Activated CD4-positive, alpha-beta T cell treated with anti-CD3 and anti-CD28 coated beads, Interleukin-2, Interleukin-6, amounts not matched to agents 100 ng/mL and 50 ng/mL, durations not matched to agents 16 hours and 8 hours (primary cell): ENCODE data around the gene DNAH10.
"Not testable (repeated sequence)": the region's sequence is repeated elsewhere in the genome, so short reads cannot be mapped to it uniquely, and the experiment has no call there.

ENCODE experiments used
- DNase-seq: peaks from one replicate; pipeline ENCODE4 v3.0.0-alpha.2; 2020

The DNAH10 gene

DNA sequence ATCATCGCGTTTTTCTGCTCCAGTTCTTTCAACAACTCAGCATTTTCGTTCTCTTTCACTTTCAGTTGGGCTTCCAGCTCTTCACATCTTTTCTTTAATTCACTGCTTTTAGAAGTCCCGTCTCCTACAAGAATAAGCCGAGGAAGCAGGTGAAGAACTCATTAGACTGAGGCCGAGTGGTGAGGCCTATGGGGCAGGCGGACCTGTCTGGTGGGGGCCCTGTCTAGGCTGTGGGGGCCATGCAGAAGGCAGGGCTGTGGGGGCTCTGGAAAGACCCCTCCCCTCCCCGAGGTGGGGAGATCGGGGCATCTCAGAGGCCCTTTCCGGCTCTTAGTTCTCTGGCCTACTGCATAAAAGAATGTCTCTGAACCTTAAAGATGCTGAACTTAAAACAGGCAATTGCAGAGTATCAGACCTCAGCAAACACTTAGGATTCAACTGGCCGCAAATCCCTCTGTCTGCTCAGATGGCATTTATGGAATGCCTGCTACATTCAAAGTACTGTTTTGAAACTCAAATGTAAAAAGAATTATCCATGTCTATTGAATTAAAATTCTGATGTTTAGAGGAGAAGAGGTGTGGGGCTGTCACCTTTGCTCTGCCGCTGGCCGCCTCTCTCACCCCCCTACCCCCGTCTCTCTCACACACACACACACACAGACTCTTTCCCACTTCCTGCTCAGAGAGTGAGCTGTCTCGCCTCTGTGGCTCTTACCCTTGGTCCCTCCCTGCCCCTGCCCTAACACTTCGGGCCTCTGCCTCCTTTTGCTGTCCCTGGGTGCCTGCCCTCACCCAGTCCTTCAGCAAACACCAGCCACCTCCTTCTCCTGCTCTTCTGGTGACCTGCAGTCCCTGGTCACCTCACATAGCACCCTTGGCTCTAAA lies 175.8 kb downstream of the DNAH10 start:
- peak; percentile 60 for DNase-seq

DNA sequence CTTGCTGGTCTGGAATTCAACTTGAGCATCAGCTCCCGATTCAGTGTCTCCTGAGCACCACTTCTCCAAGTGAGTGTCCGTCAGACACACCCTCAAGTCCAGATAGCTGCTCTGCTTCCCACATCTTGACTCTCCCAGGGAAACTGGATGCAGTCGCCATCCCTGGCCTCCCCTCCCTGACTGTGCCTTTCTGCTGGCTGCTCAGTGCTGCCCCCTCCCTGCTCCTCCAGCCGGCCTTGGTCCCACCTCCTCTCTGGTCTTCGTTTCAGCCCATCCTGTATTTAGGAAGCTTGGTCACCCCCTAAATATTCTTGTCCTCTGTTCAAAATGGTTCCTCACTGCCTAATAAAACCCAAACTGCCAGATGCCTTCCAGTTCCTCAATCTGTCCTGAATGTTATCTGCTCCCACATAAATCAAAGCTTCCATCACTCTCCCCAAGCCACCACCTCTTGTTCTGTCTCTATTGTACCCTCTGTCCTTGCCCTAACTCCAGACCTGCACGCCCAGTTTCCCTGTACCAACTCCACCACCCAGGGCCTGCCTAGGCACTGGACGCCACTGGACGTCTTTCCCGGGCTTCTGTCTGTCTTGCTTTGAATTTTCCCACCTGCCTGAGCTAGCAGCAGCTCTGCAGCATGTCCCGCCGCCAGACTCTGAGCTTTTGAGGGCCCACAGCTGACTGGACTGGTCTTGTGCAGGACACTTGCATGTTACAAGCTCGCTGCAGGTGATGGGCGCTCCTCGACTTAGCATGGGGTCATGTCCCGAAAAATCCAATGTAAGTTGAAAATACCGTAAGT lies 176.8 kb downstream of the DNAH10 start:
- DNase-seq, result peak; percentile 17

DNA sequence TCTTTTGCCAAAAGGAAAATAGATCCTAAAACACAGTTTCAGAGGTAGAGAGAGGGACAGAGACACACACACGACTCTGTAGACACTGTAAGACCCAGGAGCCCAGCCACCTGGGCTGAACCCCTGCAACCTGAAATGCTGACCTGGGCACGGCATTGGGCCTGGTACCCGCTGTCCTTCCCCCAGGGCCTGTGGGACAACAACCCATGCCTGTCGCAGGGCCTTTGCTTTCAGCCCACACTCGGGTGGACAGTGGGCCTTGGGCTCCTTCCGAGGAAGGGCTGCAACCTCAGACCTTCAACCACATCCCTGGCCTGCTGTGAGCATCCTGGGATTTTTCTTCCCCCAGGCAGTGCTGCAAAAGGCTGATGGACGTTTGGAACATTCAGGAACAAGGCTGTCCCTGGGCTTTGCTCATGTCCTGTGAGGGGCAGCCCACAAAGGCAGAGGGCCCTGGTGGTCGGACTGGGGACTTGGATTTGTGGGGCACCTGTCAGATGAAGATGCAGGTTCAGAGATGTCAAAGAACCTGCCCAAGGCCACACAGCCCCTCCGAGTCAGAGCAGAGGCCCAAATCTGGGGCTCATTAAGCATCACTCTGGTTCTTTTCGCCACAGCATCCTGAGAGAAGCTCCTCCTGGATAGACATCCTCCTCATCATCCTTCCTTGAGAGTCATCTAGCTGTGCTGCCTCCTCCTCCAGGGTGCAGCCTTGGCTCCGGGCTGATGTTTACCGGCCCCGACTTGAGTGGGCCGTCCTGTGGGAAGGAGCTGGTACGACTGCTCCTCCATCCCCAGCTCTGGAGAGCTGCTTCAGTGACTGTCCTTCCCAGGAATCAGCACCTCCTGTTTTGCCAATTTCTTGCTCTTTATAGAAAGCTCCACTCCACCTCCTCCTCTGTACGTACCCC lies 177.9 kb downstream of the DNAH10 start:
- no peak for DNase-seq

DNA sequence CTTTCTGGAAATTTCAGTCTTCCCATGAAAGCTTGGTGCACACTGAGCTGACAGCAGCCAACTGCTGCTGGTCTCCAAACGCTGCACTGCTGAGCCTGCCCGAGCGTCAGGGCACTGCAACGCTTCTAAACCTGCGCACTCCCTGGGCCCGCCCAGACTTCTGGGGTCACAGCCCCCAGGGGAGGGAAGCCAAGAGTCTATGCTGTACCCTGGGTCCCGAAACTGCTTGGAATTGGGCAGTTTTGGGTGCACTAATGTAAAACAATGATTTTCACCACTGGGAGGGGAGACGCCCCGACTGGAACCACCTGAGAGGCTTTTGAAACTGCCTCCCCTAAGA lies 178.5 kb downstream of the DNAH10 start:
- no peak for DNase-seq

DNA sequence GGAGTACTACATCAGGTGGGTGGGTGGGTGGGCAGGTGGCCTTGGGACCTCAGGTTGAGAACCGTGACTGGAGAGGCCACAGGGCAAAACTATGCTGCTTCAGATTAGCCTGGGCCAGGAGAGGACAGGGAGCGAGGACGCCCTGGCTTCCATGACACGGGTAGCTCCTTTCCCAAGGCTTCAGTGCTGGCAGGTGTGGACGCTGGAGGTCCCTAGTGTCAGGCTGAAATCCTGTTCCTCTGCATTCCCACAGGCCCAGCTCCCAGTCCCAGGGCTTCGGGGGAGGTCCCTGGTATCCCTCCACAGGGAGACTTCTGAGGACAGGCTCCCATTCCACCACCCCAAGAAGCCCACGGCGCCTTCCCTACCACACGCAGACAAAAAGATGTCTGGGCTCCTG lies 178.9 kb downstream of the DNAH10 start:
- DNase-seq, result no peak

DNA sequence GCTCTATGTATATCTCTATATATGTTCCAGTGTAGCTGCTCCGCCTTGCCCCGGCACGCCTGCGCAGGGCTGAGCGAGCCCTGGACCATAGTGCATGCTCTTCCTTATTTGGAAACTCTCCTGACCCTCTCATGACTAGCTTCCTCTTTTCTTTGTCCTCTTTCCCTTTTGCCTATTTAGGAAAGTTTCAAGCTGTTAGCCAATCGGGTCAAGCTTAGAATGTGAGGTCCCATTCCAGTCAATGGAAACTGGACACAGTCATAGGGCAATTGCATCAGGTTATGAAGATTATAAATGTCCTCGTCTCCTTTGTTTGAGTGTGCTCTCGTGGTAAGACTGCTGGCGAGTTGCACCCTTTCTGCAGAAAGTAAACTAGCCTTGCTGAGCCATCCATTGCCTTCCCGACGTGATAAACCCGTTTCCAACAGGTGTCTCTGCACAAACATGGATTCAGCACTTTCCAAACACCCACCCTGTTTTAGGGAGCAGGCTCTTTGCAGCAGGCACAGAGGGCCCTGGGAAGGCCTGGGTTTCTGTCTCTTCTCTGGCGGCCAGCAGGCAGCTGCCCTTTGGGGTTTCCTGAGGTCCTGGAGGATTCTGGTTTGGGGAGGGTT lies 179.6 kb downstream of the DNAH10 start:
- DNase-seq, result no peak

DNA sequence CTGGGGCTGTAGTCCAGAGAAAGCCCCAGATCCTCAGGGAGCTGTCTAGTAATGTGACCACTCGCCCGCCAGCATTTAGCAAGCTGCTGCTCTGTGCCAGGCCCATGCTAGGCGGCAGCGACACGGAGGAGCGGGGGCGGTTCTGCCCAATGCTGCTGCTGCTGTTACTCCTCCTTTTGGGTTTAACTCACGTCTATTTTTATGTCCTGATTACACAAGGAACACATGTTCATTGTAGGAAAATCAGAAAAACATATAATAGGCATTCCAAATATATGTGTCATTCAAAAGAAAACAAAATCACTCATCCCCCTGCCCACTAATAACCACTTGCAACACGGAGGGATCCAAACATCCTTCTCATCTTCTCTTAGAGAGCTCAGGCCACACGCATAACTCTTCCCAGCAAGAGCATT lies 180.1 kb downstream of the DNAH10 start:
- no peak for DNase-seq

DNA sequence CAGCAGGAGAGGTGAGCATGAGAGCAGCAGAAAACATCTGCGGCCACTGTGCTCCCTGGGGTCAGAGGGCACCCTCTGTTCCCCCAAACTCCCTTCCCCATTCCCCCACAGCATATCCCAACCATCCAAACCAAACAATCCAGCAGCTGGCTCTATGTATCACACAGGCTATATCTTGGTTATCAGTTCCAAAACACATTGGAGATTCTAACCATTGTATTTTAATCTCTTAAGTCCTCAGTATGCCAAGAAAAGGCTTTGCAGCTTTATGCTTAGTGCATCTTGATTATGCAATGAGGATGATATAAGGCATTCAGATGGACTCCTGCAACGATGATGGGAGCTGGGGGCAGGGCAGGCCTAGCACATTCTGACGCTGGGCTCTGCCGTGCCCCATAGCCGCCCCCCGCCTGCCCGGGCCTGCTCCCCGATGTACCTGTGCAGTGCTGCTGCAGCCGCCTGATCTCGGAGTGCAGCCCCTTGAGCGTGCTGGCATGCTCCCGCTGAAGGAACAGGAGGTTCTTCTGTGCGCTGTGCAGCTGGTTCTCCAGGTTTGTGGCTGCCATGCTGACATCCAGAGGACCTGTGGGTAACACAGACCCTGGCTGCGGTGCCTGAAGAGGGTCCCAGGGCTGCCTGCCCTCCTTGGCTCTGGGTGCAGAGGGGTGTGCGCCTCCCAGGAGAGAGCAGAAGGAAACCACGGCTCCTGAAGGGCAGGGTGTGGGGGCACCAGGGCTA lies 181.0 kb downstream of the DNAH10 start:
- no peak for DNase-seq

DNA sequence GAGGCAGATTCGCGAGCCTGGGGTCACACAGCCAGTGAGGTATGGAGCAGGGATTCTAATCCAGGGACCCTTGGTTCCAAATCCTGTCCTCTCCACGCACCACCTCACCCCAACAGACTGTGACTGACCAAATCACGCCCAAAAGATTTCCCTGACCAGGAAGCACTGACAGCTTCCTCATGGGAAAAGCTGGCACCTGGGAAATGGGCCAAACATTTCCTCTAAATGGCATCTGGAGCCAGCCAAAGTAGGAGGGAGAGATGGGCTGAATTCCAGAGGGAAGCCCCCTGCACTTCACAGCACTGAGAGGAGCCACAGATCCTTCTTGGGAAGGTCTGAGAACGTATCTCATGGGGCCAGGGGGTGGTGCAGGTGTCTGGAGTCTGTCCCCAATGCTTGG lies 181.7 kb downstream of the DNAH10 start:
- no peak for DNase-seq

DNA sequence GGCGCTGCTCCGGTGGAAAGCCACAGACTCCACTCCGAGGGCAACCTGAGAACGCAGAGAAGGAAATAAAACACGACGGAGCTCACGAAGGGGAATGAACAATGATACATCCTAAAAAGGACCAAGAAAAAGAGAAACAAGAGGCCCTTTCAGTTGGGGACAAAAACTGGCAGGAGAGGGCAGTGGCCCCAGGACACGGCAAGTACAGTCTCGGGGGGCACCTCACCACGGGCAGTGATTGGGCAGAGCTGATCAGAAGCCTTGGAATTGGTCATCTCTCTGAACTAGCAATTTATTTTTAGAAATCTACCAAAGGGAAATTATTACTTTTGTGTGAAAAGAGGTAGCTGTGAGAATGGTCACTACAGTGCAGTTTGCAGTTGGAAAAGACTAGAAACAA lies 182.6 kb downstream of the DNAH10 start:
- DNase-seq, result no peak

DNA sequence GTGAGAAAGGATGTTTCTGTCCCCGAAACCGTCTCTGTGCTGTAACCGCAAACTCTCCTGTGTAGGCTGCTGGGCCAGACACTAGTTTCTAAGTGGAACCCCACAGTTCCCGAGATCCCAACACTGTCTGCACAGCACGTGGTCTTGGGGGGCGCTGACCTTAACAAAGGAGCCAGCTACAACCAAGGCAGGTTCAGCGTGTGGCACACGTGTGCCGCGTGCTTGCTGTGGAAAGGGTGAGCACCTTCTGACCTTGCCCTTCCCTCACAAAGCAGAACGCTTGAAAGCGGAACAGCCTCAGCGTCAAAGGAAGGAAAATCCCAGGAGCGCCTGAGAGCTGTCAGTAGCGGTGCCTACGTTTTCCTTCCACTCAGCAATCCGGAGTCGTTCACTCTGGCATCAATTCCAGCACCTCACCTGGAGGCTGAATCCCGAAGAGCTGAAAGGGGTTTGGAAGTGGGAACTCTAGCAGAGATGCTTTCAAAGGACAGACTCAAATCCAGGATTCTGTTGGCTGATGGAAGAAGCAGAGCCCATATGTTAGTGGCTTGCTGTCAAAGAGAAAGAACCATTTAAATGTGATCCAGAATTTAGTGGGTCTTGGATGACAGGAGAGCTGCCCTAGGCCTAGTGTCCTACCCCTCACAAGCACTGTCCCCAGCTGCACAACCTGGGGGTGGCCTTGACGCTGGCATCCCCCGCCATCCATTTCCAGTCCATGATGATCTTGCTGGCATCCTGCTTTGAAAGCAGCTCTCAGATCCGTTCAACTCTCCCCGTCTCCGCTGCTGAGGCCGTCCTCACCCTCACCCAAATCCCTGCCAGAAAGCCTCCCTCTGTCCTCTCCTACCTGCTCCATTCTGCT lies 183.4 kb downstream of the DNAH10 start:
- DNase-seq, result no peak

DNA sequence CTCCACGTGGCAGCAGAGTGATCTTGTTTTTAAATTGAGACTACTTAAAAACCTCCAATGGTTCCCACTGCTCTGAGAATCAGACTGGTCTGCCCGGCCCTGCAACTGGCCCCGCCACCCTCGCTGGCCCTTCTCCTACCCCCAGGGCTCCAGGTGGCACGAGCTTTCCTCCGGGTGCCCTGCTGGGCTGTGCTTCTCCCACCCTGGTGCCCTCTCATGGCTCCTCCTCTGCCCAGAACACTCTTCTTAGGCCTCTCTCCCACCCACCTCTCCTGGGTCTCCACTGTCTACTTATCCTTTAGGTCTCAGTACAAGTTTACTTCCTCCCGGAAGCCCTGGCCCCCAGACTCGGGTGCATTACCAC lies 184.0 kb downstream of the DNAH10 start:
- no peak for DNase-seq

DNA sequence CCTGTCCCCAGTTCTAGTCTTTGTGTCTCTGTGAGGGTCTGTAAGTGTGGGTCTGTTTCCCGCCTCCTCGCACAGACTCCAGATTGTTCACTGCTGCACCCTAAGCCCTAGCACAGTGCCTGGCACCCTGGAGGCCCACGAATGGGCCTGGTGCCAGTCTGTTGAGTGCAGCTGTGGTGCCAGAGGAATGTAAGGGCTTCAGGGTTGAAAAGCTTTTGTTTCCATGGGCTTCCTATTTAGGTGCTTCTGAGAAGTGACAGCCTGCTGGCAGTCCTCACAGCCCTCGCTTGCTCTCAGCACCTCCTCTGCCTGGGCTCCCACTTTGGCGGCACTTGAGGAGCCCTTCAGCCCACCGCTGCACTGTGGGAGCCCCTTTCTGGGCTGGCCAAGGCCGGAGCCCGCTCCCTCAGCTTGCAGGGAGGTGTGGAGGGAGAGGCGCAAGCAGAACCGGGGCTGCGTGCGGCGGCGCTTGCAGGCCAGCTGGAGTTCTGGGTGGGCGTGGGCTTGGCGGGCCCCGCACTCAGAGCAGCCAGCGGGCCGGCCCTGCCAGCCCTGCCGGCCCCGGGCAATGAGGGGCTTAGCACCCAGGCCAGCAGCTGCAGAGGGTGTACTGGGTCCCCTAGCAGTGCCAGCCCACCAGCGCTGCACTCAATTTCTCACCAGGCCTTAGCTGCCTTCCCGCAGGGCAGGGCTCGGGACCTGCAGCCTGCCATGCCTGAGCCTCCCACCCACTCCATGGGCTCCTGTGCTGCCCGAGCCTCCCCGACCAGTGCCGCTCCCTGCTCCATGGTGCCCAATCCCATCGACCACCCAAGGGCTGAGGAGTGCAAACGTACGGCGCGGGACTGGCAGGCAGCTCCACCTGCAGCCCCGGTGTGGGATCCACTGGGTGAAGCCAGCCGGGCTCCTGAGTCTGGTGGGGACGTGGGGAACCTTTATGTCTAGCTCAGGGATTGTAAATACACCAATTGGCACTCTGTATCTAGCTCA lies 184.7 kb downstream of the DNAH10 start:
- not testable (repeated sequence) for DNase-seq

DNA sequence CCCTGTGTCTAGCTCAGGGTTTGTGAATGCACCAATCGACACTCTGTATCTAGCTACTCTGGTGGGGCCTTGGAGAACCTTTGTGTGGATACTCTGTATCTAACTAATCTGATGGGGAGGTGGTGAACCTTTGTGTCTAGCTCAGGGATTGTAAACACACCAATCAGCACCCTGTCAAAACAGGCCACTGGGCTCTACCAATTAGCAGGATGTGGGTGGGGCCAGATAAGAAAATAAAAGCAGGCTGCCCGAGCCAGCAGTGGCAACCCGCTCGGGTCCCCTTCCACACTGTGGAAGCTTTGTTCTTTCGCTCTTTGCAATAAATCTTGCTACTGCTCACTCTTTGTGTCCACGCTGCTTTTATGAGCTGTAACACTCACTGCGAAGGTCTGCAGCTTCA lies 185.4 kb downstream of the DNAH10 start:
- DNase-seq, result not testable (repeated sequence)

DNA sequence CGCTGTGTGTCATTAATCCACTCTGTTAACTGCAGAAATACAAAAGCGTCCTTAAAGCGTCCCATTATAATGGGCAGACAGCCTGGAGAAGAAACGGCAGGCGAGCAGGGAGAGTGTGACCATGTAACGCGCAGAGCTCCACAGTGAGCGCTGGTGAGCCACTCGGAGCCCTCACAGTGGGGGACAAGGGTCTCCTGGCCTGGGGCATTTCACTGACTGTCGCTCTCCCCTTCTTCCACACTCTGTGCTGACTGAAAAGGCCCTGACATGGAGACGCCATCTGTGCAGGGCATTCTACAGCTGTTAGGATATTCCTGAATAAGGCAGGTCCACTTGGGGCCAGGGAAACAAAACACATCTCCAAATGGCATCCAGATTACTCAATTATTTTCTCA lies 186.3 kb downstream of the DNAH10 start:
- DNase-seq, result no peak

DNA sequence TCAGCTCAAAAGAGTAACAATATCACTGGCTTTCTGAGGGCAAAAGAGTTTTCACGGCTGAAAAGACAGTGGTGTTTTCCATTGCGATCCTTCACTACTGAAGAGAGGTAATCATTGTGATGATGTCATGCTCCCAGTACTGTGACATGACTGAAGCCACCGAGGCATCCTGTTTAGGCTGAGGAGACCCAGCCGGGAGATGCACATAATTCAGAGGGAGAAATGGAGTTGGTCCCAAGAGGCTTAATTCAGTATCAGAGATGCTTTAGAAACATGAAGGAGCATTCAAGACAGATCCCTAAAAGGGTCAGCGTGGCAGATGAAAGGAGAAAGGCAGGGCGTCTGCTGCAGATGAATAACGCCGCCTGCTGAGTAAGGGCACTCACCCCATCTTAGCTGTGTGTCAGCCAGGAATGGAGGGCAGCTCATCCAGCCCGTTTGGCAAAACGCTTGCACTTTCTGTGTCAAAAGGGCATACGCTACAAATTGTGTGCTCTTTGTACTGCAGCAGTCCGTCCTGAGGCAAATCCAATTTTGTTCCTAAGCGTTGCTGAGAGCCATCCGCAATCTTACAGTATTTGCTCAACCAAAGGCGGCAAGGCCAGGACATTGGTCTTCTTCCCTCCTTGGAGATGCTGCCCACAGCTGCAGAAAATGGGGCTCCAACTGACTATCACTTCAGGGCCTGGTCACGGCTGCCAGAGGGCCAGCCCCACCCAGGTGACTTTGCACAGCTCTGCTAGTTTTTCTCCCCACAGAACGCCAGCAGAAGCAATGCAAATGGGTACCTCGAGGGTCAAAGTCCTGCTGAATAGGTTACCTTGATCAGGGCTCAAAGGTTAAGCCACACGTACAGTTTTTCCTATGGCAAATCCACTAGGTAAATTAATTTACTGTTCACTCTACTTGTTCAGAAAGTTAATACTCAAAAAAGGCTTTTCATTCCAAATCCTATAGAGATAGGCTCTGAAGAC lies 187.0 kb downstream of the DNAH10 start:
- no peak for DNase-seq

DNA sequence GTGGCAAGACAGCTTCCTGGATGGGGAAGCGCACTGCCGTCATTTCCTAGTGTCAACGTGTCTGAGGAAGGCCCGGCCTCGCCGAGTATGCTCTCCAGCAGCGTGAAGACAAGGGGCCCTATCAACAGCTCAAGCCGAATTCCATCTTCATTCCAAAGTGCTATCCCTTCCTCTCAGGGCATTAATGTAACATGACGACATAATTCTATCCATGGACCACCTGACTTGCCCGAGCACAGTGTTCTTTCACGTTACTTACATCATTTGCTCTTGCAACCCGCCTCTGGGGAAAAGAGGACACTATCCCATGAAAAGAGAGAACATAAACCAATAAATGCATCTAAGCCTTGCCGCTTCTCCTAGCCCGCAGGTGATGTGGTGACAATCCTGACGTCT lies 187.7 kb downstream of the DNAH10 start:
- no peak for DNase-seq
